HG03103 (cell line): Measurements from ENCODE around the gene TNFRSF19.

ENCODE experiments used
- ATAC-seq: cut with Tn5 transposase; IDR thresholded peaks from one replicate; pipeline ENCODE4 v1.9.1; 2021; ENCODE audit warnings: low read depth; ENCODE audit not compliant: unreplicated experiment

TNFRSF19 gene

GRCh38 chr13:23707674-23708073 is 137.5 kb downstream of the TNFRSF19 start:
- no peak for ATAC-seq

DNA sequence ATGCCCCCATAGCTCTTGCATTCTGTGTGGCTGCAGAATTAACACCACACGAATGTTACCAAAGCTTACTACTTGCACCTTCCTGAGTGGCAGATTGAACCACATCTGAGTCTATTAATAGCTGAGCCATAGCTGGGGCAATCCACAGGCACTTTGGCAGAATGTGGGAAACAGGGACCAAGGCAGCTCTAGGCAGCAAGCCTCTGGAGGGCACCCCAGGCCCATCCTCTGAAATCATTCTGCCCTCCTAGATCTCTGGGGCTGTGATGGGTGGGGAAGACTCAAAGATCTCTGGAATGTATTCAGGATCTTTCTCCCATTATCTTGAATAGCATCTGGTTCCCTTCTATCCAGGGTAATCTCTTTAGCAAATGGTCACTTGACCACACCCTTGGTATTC is 139.3 kb downstream of the TNFRSF19 start:
- ATAC-seq = no peak

- ATAC-seq = no peak
Observed at GRCh38 chr13:23710366-23710765, 140.2 kb downstream of the TNFRSF19 start.

DNA sequence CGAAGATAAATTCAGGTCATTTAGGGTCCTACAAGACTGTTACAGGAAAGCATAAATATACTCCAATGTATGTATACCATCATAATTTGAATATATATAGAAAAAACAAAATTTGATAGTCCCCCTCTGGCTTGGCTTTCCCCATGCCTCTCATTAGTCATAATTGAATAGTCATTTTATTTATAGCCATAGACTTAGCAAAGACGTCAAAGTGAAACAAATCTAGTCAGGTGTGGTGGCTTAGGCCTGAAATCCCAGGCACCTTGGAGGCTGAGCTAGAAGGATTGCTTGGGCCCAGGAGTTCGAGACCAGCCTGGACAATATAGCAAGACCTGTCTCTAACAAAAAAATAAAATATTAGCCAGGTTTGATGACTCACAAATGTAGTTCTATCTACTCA is 141.1 kb downstream of the TNFRSF19 start:
- no peak for ATAC-seq

GRCh38 chr13:23714672-23715071 is 144.5 kb downstream of the TNFRSF19 start:
- ATAC-seq = no peak

- no peak for ATAC-seq
Observed at GRCh38 chr13:23715092-23715761, 145.0 kb downstream of the TNFRSF19 start.

- ATAC-seq = no peak
Observed at GRCh38 chr13:23715762-23716235, 145.6 kb downstream of the TNFRSF19 start.

GRCh38 chr13:23716401-23716800 is 146.2 kb downstream of the TNFRSF19 start:
- ATAC-seq = no peak

GRCh38 chr13:23718996-23719395 is 148.8 kb downstream of the TNFRSF19 start:
- ATAC-seq = no peak

DNA sequence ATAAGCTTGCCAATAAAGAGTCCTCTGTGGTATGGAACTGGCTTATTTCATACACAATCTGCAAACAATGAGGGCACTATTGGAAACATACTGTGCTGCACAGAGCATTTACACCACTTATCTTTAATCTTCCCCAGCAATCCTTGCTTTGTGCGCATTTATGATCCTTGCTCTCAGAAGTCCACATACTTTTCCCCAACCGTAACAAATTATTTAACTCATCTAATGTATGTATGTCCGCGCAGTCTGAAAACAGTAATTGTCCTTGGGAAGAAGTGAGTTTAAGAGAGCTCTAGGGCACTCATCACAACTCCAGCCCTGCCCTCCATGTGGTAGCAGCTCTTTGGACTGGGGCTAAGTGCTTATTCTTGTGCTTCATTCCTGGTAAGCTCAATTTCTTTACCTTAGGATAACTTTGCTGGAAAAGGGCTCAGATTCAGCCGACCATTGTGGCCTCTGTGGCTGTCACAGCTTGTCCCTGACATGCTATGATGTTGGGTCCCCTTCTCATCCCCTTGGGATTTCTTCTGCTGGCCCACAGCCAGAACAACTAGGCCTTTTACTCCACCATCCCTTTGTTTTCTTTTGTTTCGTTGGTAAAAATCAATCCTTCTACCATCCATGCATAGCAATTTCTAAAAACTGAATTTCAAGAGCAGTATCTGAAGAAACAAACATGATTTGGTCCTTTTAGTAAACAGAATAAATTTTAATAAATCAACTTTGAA is 152.7 kb downstream of the TNFRSF19 start:
- no peak for ATAC-seq

- ATAC-seq = no peak
Observed at GRCh38 chr13:23723471-23723870, 153.3 kb downstream of the TNFRSF19 start.

DNA sequence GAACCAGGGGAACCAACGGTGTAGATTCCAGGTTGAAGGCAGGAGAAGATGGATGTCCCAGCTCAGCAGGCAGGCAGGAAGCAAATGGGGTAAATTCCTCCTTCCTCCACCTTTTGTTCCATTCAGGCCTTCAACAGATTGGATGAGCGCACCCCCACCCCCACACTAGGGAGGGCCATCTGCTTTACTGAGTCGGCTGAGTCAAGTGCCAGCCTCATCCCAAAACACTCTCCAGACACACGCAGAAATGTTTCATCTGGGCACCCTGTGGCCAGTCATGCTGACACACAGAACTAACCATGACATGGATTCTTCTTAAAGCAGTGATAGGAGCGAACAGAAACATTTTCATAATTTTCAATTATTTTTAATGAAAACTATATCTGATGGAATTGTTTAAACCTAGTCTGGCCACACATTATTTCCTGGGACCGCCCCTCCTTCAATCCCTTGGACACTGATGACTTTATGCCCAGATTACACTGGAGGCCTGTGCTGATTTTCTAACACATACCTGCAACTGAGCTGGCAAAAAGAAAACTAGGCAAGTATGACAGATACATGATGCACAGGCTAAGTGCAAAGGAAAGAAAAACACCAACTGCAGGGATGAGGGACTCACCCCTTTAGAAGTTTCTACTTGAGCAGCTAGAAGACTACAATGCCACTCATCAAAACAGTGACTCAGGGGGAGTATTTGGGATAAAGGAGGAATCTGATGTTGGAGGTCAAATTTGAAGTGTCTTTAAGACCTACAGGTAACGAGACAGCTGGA is 154.2 kb downstream of the TNFRSF19 start:
- no peak for ATAC-seq
